K562 (cell line): Measurements from ENCODE around the gene ULBP2. TPM values are rescaled to one million over a fixed set of nuclear protein-coding genes. Genes with fewer than 3 reads are reported as not detected.

Experiments
- ATAC-seq: fragments of 200-7000 bp; cut with Tn5 transposase; 3 replicates; pipeline ENCODE4 v1.9.1; 2020; ENCODE audit warnings: moderate library complexity
- BruUV-seq: library from RNA; stranded (reverse); fragments of 400-500 nt; replicated peaks from 2 replicates; lab custom pipeline; 2021; lab: Mats Ljungman, UMichigan
- CTCF ChIA-PET: fragments of 300-600 bp; formaldehyde crosslinking; extraction: SDS; loops from one replicate; lab custom pipeline; 2021; ENCODE audit warnings: low intra/inter-chr PET ratio; lab: Yijun Ruan, JAX
- POLR2A ChIA-PET: fragments of 300-600, 350-650 bp; sonication (Branson Sonifier 250); formaldehyde crosslinking; extraction: SDS; loops from one replicate; lab custom pipeline; 2021; ENCODE audit warnings: antibody characterized with exemption, inconsistent platforms; lab: Yijun Ruan, JAX
- DNase-seq, 4 experiments: peaks; one replicate each; pipeline versions ENCODE4 v3.0.0 to v3.0.0-alpha.2; 2011 to 2018; ENCODE audit warnings: low spot score in 3 of 4, mixed read lengths in 3 of 4; ENCODE audit errors: extremely low read depth in 1 of 4
- FAIRE-seq: peaks from 2 replicates; lab custom pipeline; 2011; peaks lifted over from hg19 to GRCh38; lab: Jason Lieb, UNC
- H2AFZ ChIP-seq: 2 replicates; pipeline ENCODE4 v1.6.0; 2011; ENCODE audit warnings: low read depth, low read length, control low read depth, inconsistent platforms
- H3K27ac ChIP-seq: fragments of 200-600 bp; 3 replicates; pipeline ENCODE4 v1.8.0; 2011; ENCODE audit warnings: low read depth, mild to moderate bottlenecking, control low read depth, inconsistent platforms, low read length, moderate library complexity, mixed read lengths; ENCODE audit errors: extremely low read depth
- H3K27me3 ChIP-seq, 2 experiments: fragments of 300-600 bp in 1 of 2; 2 replicates in 1 of 2; 3 replicates in 1 of 2; pipeline versions ENCODE4 v1.6.0 to v1.8.0; 2011; ENCODE audit warnings: inconsistent platforms in 2 of 2, low read length in 2 of 2, mild to moderate bottlenecking in 1 of 2, mixed read lengths in 1 of 2, moderate library complexity in 1 of 2; ENCODE audit not compliant: control insufficient read depth in 2 of 2, insufficient read depth in 2 of 2
- H3K36me3 ChIP-seq: fragments of 300-600 bp; 3 replicates; pipeline ENCODE4 v1.8.0; 2011; ENCODE audit warnings: mild to moderate bottlenecking, low read length, inconsistent platforms; ENCODE audit not compliant: control insufficient read depth, insufficient read depth
- H3K4me1 ChIP-seq, 2 experiments: fragments of 200-600 bp in 1 of 2; replicated peaks in 1 of 2; 2 replicates in 1 of 2; 3 replicates in 1 of 2; pipeline versions ENCODE4 v1.5.1 to v1.8.0; 2011; ENCODE audit warnings: inconsistent platforms in 2 of 2, low read length in 2 of 2, mild to moderate bottlenecking in 1 of 2, mixed read lengths in 1 of 2, moderate library complexity in 1 of 2; ENCODE audit not compliant: control insufficient read depth in 2 of 2, insufficient read depth in 2 of 2
- H3K4me2 ChIP-seq: 2 replicates; pipeline ENCODE4 v1.6.1; 2011; ENCODE audit warnings: low read length, control low read depth, inconsistent platforms, mixed read lengths; ENCODE audit not compliant: insufficient read depth
- H3K4me3 ChIP-seq: fragments of 200-600 bp; sonication (generic), shearing (Covaris generic); 2 replicates; pipeline ENCODE4 v1.5.1; 2016; ENCODE audit warnings: control low read depth, inconsistent platforms
- H3K79me2 ChIP-seq: fragments of 200-600 bp; 3 replicates; pipeline ENCODE4 v1.8.0; 2011; ENCODE audit warnings: low read length, inconsistent platforms; ENCODE audit not compliant: control insufficient read depth, insufficient read depth
- H3K9ac ChIP-seq, 2 experiments: 2 replicates each; pipeline versions ENCODE4 v1.6.0 to v1.6.1; 2011; ENCODE audit warnings: low read depth in 2 of 2, low read length in 2 of 2, control low read depth in 1 of 2, inconsistent platforms in 1 of 2, mild to moderate bottlenecking in 1 of 2, mixed read lengths in 1 of 2; ENCODE audit not compliant: insufficient read depth in 1 of 2
- H3K9me1 ChIP-seq: one replicate; pipeline ENCODE4 v1.6.0; 2011; ENCODE audit warnings: inconsistent platforms, mild to moderate bottlenecking, low read length, moderate library complexity; ENCODE audit not compliant: control insufficient read depth, insufficient read depth
- H3K9me3 ChIP-seq: replicated peaks from 2 replicates; pipeline ENCODE4 v1.5.1; 2011; ENCODE audit warnings: low read depth, low read length, inconsistent platforms; ENCODE audit not compliant: control insufficient read depth, insufficient read depth
- H4K20me1 ChIP-seq: replicated peaks from 2 replicates; pipeline ENCODE4 v1.6.1; 2011; ENCODE audit warnings: low read length, inconsistent platforms, mixed read lengths; ENCODE audit not compliant: control insufficient read depth, insufficient read depth
- CREBBP ChIP-seq: IDR thresholded peaks from one replicate; pipeline ENCODE4 v1.6.1; 2012; ENCODE audit warnings: low read depth, mild to moderate bottlenecking, control low read depth, inconsistent platforms, low read length
- ERF ChIP-seq: fragments of 450-650 bp; formaldehyde crosslinking; IDR thresholded peaks from 2 replicates; pipeline ENCODE4 v1.4.0; 2020; ENCODE audit warnings: mild to moderate bottlenecking, mixed read lengths
- ETV1 ChIP-seq: fragments of 450-650 bp; conservative IDR thresholded peaks from 2 replicates; pipeline ENCODE4 v1.6.1; 2016; ENCODE audit warnings: missing genetic modification characterization, control low read depth, low read depth, missing compliant biosample characterization
- FUS ChIP-seq: fragments of 200-400 bp; formaldehyde crosslinking; optimal IDR thresholded peaks from 2 replicates; pipeline ENCODE3; 2017; ENCODE audit warnings: low read depth, low read length
- NFRKB ChIP-seq: fragments of 450-650 bp; IDR thresholded peaks from 2 replicates; pipeline ENCODE4 v1.6.1; 2016; ENCODE audit warnings: low read depth
- PPARD ChIP-seq: fragments of 250-450 bp; sonication (Bioruptor Pico); IDR thresholded peaks from 2 replicates; pipeline ENCODE4 v1.8.0; 2022; ENCODE audit warnings: inconsistent platforms, mild to moderate bottlenecking, moderate library complexity
- SREBF2 ChIP-seq: sonication (generic); formaldehyde crosslinking; IDR thresholded peaks from 2 replicates; pipeline ENCODE4 v1.4.0; 2020; ENCODE audit warnings: mild to moderate bottlenecking, missing genetic modification reagents
- ZNF764 ChIP-seq: fragments of 250-450 bp; sonication (Bioruptor Pico); IDR thresholded peaks from 2 replicates; pipeline ENCODE4 v1.4.0; 2020; ENCODE audit warnings: low read depth, mild to moderate bottlenecking, moderate library complexity
- WGBS: fragments of 100-300 bp; shearing (Covaris generic); methylation state at CpG from one replicate; pipeline ENCODE4 v1.1.6; 2016; ENCODE audit warnings: low coverage, mixed read lengths; ENCODE audit not compliant: insufficient coverage; ENCODE audit errors: missing lambda C conversion rate; 5-methylcytosine and 5-hydroxymethylcytosine counted together
- in situ Hi-C: fragments of 300-500 bp; cut with MboI; formaldehyde crosslinking; loops from 4 replicates; pipeline ENCODE4 v1.15.0; 2018; ENCODE audit warnings: inconsistent platforms, mixed read lengths
- intact Hi-C: fragments of 100-400 bp; cut with micrococcal nuclease; formaldehyde crosslinking; loops from 2 replicates; pipeline ENCODE4 v1.14.2; 2022
- polyA plus RNA-seq, 8 experiments: library from polyadenylated mRNA; depleted of rRNA in 4 of 8; stranded (reverse) in 5 of 8; unstranded in 3 of 8; fragments of >200 nt; fragmentation: Nextera tagmentation in 2 of 8; fragmentation: Illumina TruSeq in 1 of 8; extraction: Ambion mirVana in 2 of 8; extraction: Trizol in 1 of 8; gene quantifications; 2 replicates each; pipeline versions ENCODE4 v1.2.1 to v1.2.3, GENCODE V29; 2011 to 2014; ENCODE audit warnings: inconsistent platforms in 1 of 8, missing spikeins in 1 of 8
- total RNA-seq, 7 experiments: library from RNA; depleted of rRNA in 6 of 7; stranded (reverse); fragments of >200 nt in 6 of 7; fragmentation: Illumina TruSeq in 2 of 7; extraction: Trizol in 2 of 7; gene quantifications; 2 replicates each; pipeline versions ENCODE4 v1.2.1 to v1.2.3, GENCODE V29; 2011 to 2021; ENCODE audit warnings: low replicate concordance in 1 of 7
- TF ChIP-seq, protein P1 (sequence below): fragments of 250-450 bp; sonication (Bioruptor Pico); IDR thresholded peaks from 2 replicates; pipeline ENCODE4 v1.4.0; 2020; ENCODE audit warnings: mild to moderate bottlenecking, moderate library complexity, borderline replicate concordance
- TF ChIP-seq, protein P2 (sequence below): fragments of 250-450 bp; sonication (Bioruptor Pico); IDR thresholded peaks from 2 replicates; pipeline ENCODE4 v1.8.0; 2022; ENCODE audit warnings: moderate library complexity, mild to moderate bottlenecking, inconsistent platforms
- TF ChIP-seq, protein P3 (sequence below): fragments of 150-350 bp; IDR thresholded peaks from 2 replicates; pipeline ENCODE4 v1.6.1; 2014; ENCODE audit warnings: low read depth, mild to moderate bottlenecking, low read length, borderline replicate concordance

The ULBP2 gene
- total and polyA plus RNA-seq, 9 of the 15 experiments (the other 6 are each of a cell fraction or from before 2014, with no cell fraction given), result 0.50 to 5.3 (median 1.2) TPM

DNA sequence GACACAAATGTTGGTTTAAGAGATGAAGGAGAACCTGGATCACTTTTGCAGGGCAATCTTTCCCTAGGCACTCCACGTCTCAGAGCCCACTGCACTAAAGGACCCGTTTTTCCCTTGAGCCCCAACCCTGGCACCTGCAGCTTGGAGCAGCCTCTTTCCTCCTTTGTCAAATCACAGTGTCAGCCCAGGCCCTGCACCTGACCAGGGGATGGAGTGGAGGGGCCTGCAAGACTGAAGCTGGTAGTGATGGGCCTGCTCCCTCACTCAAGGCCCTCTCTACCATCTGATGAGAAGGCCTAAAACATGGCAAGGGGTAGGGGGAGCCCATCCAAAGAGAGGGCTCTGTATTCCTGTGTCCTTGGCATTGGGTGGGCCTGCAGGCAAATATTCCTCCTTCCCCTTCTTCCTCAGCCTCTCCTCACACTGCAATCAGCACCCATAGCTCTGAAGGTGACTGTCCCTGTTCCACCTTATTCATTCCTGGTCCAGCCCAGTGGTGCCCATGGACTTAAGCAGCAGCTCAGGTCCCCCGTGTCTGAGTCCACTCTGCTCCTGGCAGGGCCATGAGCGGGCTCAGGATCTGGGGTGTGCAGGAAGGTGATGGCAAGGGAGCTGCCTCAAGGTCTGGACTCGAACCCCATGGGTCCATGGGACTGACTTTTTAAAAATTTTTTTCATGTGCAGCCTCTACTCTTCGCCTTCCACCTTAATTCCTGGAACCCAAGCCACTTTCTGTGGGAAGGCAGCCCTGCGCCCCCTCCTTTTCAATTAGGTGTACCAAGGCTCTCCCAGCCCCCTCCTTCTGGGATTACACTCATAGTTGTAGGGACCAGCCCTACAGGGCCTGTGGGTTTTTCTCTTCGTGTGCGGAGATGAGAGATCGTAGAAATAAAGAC, 25.6 kb upstream of the ULBP2 start (continued):
- TF ChIP-seq, protein P1, sequence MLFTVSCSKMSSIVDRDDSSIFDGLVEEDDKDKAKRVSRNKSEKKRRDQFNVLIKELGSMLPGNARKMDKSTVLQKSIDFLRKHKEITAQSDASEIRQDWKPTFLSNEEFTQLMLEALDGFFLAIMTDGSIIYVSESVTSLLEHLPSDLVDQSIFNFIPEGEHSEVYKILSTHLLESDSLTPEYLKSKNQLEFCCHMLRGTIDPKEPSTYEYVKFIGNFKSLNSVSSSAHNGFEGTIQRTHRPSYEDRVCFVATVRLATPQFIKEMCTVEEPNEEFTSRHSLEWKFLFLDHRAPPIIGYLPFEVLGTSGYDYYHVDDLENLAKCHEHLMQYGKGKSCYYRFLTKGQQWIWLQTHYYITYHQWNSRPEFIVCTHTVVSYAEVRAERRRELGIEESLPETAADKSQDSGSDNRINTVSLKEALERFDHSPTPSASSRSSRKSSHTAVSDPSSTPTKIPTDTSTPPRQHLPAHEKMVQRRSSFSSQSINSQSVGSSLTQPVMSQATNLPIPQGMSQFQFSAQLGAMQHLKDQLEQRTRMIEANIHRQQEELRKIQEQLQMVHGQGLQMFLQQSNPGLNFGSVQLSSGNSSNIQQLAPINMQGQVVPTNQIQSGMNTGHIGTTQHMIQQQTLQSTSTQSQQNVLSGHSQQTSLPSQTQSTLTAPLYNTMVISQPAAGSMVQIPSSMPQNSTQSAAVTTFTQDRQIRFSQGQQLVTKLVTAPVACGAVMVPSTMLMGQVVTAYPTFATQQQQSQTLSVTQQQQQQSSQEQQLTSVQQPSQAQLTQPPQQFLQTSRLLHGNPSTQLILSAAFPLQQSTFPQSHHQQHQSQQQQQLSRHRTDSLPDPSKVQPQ, result no peak
- no peak for TF ChIP-seq SREBF2 (CRISPR knock-in tag)

DNA sequence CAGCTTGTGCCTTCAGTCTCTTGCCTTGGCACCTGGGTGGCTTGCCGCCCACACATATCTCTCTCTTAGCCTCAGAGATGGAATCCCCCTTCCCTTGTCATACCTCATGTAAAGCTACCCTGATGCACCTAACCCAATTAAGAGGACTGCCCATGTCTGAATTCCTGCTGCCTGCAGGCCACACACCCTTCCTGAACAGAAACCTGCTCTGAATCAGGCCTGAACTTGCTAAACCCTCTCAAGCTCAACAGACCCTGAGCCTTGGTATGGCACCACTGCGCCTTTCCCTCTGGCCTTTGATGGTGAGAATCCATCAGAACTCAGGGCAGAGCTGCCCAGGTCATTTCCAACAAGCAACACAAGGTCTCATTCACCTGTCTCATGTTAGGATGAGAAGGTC, 24.1 kb upstream of the ULBP2 start:
- intact Hi-C loops (no loop called here), in situ Hi-C loops (loop anchor here (25.0 kb wide), 1 partner anchor 880 kb away; no protein-coding TSS in a partner anchor)
- Histone ChIP-seq H3K9ac (no peak overlapping the region), H3K9me1 (no peaks in the 10 kb centered on the region), H3K27ac (no peak overlapping the region), H3K36me3 (no peaks in the 10 kb centered on the region), H3K4me1 (peaks cover 0 to 6% of the 10 kb centered on the region in 2 experiments; a peak in 3 of 5 replicates), H3K27me3 (peaks cover 14 to 65% of the 10 kb centered on the region in 2 experiments; a peak in 4 of 5 replicates), H3K4me2 (no peak overlapping the region), H4K20me1 (peaks cover 4% of the 10 kb centered on the region; the same call in 1 of the 2 replicates), H3K4me3 (no peak overlapping the region), H2AFZ (no peak overlapping the region), H3K9me3 (no peaks in the 10 kb centered on the region), H3K79me2 (no peaks in the 10 kb centered on the region)
- CTCF ChIA-PET, result interaction anchor here (1.2 to 1.3 kb wide), 3 partner anchors 77 to 194 kb away, joined by 3 to 7 read pairs (median 5); no protein-coding TSS in a partner anchor
- 0% methylated on average over 2 of the region's 2 CpGs for WGBS
- no TSS peak for BruUV-seq
- DNase-seq (no peak), FAIRE-seq (no peak), ATAC-seq (no peak)
- TF ChIP-seq ZNF764 (no peak), CREBBP (no peak), FUS (no peak), NFRKB (no peak), ERF (CRISPR knock-in tag) (no peak), PPARD (CRISPR knock-in tag) (no peak), ETV1 (no peak)
- TF ChIP-seq, protein P2, sequence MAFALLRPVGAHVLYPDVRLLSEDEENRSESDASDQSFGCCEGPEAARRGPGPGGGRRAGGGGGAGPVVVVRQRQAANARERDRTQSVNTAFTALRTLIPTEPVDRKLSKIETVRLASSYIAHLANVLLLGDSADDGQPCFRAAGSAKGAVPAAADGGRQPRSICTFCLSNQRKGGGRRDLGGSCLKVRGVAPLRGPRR (CRISPR knock-in tag), result no peak
- TF ChIP-seq, protein P3, sequence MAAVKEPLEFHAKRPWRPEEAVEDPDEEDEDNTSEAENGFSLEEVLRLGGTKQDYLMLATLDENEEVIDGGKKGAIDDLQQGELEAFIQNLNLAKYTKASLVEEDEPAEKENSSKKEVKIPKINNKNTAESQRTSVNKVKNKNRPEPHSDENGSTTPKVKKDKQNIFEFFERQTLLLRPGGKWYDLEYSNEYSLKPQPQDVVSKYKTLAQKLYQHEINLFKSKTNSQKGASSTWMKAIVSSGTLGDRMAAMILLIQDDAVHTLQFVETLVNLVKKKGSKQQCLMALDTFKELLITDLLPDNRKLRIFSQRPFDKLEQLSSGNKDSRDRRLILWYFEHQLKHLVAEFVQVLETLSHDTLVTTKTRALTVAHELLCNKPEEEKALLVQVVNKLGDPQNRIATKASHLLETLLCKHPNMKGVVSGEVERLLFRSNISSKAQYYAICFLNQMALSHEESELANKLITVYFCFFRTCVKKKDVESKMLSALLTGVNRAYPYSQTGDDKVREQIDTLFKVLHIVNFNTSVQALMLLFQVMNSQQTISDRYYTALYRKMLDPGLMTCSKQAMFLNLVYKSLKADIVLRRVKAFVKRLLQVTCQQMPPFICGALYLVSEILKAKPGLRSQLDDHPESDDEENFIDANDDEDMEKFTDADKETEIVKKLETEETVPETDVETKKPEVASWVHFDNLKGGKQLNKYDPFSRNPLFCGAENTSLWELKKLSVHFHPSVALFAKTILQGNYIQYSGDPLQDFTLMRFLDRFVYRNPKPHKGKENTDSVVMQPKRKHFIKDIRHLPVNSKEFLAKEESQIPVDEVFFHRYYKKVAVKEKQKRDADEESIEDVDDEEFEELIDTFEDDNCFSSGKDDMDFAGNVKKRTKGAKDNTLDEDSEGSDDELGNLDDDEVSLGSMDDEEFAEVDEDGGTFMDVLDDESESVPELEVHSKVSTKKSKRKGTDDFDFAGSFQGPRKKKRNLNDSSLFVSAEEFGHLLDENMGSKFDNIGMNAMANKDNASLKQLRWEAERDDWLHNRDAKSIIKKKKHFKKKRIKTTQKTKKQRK, result no peak
- POLR2A ChIA-PET, result no interaction called here
